Cortex of kidney (tissue), 1 donor: Measurements from ENCODE around the gene KMT2B.

Source experiments
- DNase-seq: peaks from one replicate; lab custom pipeline; 2025; lab: John Stamatoyannopoulos, UW

The KMT2B gene

DNA sequence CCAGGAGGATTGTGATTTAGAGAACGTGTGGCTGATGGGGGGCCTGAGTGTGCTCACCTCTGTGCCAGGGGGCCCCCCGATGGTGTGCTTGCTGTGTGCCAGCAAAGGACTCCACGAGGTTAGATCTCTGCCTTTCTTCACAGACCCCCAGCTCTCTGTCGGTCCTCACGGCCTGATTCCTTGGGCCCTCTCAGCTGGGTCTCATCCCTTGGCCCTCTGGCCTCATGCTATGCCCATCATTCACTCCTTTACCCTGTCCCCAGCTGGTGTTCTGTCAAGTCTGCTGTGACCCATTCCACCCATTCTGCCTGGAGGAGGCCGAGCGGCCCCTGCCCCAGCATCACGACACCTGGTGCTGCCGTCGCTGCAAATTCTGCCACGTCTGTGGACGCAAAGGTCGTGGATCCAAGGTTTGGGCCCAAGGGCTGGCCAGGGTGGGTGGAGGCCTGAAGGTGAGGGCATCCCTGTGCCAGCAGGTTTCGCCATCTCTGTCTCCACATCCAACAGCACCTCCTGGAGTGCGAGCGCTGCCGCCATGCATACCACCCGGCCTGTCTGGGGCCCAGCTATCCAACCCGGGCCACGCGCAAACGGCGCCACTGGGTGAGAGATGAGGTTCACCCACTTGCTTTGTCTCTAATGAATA is 7.5 kb downstream of the KMT2B start:
- no peak for DNase-seq

DNA sequence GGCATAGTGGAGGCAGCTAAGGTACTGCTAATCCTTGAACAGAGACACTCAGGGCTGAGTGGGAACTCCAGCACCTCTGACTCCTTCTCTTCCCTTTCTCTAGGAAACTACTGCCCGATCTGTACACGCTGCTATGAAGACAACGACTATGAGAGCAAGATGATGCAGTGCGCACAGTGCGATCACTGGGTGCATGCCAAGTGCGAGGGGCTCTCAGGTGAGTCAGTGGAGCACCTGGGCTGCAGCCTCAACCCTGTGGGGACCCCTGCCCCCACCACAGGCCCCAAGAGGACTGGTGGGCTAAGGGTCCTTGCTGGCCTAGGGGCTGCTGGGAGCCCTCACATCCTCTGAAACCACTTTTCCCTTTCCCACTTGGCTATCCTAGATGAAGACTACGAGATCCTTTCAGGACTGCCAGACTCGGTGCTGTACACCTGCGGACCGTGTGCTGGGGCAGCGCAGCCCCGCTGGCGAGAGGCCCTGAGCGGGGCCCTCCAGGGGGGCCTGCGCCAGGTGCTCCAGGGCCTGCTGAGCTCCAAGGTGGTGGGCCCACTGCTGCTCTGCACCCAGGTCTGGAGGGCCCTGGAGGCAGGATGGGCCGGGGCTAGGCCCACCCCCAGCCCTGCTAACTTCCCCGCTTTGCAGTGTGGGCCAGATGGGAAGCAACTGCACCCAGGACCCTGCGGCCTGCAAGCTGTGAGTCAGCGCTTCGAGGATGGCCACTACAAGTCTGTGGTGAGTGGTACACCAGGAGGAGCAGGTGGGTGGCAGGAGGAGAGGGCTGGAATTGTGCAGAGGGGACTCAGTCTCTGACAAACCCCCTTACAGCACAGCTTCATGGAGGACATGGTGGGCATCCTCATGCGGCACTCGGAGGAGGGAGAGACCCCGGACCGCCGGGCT is 9.5 kb downstream of the KMT2B start:
- DNase-seq = no peak

DNA sequence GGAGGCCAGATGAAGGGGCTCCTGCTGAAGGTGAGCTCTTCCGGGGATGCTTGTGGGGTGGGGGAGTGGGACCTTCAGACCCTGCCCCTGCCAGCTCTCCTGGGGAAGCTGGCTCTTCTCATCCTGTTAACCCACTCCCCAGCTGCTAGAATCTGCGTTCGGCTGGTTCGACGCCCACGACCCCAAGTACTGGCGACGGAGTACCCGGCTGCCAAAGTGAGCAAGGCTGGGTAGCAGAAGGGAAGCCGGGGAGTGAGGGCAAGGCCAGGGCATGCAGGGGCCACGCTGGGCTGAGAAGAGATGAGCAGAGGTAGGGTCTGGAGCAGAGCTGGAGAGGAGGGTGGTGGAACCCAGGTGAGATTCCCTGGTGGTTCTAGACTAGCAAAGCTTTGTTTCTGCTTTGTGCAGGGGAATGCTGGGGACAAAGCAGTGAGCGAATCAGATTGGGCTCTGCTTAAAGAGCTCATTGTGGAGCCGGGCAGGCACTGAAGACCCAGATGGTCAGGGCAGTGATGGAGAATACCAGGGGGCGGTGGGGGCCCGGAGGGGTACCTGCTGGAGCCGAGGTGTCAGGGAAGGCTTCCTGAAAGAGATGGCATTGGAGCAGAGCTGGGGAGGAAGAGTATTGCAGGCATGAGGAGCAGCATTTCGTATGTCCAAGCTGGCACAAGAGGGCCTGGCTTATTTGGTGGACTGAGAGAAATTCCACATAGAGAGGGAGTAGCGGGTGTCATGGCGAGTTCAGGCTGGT is 10.3 kb downstream of the KMT2B start:
- DNase-seq = no peak

DNA sequence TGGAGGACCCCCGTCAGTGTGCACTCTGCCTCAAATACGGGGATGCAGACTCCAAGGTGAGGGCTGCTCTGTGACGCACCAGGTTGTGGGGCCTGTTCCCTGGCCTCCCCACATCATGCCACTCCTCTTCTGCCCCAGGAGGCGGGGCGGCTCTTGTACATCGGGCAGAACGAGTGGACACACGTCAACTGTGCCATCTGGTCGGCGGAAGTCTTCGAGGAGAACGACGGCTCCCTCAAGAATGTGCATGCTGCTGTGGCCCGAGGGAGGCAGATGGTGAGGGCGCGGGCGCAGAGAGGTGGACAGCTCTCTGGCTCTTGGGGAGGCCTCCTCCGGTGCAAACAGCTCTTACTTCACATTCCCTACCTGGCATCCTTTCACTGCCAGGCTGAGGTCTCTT is 11.2 kb downstream of the KMT2B start:
- DNase-seq = no peak

DNA sequence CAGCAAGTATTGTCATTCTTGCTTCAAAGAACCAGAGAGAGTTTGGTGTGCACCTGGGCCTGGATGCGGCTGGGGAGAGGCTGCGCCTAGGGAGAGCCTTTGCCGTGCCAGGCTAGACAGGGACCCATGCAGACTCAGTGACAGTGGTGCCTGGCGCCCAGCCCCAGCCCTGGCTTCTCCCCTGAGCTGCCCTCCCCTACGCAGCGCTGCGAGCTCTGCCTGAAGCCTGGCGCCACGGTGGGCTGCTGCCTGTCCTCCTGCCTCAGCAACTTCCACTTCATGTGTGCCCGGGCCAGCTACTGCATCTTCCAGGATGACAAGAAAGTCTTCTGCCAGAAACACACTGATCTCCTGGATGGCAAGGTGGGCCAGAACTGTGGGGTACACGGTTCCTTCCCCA is 12.0 kb downstream of the KMT2B start:
- DNase-seq = no peak

DNA sequence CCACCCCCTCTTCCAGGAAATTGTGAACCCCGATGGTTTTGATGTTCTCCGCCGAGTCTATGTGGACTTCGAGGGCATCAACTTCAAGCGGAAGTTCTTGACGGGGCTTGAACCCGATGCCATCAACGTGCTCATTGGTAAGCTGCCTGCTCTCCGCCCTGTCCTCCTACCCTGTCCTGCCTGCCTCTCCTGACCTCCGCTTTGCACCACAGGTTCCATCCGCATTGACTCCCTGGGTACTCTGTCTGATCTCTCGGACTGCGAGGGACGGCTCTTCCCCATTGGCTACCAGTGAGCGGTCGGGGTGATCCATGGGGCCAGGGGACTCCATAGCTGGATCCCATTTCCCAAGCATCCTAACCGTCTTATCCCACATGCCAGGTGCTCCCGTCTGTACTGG is 12.5 kb downstream of the KMT2B start:
- DNase-seq = no peak

DNA sequence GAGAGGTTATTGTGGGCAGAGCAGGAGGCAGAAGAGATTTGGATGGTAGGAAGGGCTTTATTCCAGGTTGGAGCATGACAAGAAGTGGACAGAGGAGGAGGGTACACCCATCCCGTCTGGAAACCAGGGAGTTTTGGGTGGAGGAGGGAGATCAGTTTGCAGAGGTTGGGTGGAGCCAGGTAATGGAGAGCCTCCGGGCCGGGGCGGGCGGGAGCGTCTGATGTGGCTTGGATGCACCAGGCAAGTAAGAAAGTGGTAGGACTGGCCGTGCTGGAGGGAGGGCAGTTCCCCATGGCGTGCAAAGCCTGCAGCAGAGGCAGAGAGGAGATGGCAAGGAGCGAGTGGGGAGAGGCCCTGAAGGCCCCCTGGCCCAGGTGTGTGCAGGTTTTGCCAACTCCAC is 13.6 kb downstream of the KMT2B start:
- no peak for DNase-seq

DNA sequence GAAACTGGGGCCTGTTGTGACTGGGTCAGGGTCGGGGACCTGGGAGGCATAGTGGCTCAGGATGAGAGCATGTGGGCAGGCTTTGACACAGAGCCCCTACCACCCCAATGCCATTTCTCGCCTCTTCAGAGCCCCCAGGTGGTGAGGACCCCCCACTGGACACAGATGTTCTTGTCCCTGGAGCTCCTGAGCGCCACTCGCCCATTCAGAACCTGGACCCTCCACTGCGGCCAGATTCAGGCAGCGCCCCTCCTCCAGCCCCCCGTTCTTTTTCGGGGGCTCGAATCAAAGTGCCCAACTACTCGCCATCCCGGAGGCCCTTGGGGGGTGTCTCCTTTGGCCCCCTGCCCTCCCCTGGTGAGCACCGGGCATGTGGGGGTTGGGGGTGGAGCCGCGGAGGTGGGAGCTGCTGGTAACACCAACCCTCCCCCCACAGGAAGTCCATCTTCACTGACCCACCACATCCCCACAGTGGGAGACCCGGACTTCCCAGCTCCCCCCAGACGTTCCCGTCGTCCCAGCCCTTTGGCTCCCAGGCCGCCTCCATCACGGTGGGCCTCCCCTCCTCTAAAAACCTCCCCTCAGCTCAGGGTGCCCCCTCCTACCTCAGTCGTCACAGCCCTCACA is 14.1 kb downstream of the KMT2B start:
- DNase-seq = no peak

DNA sequence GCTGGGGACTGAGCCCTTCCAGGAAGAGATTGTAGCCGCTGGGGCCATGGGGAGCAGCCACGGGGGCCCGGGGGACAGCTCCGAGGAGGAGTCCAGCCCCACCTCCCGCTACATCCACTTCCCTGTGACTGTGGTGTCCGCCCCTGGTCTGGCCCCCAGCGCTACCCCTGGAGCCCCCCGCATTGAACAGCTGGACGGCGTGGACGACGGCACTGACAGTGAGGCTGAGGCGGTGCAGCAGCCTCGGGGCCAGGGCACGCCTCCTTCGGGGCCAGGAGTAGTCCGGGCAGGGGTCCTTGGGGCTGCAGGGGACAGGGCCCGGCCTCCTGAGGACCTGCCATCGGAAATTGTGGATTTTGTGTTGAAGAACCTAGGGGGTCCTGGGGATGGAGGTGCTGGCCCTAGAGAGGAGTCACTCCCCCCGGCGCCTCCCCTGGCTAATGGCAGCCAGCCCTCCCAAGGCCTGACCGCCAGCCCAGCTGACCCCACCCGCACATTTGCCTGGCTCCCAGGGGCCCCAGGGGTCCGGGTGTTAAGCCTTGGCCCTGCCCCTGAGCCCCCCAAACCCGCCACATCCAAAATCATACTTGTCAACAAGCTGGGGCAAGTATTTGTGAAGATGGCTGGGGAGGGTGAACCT is 14.9 kb downstream of the KMT2B start:
- no peak for DNase-seq

DNA sequence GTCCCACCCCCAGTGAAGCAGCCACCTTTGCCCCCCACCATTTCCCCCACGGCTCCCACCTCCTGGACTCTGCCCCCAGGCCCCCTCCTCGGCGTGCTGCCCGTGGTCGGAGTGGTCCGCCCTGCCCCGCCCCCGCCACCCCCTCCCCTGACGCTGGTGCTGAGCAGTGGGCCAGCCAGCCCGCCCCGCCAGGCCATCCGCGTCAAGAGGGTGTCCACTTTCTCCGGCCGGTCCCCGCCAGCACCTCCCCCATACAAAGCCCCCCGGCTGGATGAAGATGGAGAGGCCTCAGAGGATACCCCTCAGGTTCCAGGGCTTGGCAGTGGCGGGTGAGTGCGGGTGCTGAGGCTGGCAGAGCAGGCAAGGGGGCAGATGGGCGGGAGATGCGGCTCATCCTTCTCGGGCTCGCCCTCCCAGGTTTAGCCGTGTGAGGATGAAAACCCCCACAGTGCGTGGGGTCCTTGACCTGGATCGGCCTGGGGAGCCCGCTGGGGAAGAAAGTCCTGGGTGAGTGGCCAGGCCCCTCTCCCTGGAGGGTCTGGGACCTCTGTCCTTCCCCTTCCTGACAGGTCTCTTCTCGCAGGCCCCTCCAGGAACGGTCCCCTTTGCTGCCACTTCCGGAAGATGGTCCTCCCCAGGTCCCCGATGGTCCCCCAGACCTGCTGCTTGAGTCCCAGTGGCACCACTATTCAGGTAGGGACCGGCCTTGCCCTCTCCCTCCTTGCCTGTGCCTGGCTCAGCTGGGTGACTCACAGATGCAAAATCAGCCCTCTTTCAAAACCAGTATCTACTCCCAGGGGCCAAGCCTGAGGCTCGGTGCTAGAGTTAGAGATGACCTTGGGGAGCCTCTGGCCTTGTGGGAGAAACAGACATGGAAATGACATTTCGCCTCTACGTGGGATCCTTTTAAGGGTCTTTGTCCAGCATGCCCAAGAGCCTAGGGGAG is 15.7 kb downstream of the KMT2B start:
- no peak for DNase-seq

DNA sequence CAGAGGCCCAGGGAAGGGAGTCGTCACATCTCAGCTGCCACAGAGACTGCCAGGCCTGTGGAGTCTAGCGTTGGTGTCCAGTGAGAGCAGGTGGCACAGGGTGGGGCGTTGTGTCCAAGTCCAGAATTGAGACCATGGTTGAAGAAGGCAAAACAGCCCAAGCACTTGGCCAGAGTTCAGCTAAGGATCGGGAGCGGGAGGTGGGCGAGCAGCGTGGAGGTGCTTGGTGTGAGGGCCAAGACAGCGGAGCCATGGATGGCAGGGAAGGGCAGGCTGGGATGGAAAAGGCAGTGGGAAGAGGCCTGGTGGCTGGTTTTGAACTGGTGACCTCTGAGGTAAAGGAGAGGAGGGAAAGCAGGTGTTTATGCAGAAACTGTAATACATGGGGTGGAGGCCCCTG is 16.5 kb downstream of the KMT2B start:
- no peak for DNase-seq

DNA sequence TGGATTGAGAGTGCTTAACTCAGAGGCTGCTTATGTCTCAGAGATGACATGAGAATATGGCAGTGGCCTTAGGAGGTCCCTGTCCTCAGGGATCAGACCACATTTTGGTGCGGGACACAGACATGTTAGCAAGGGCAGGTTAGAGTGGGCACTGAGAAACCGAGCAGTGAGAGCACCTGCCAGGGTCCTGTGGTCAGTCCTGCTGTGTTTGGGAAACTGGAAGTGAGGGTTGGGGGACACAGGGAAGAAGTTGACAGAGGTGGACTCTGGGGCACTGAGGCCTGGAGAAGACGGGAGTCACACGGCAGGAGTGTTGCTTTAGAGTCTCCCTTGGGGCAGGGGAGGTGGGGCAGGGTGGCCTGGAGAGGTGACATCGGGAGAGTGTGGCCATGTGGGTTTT is 17.1 kb downstream of the KMT2B start:
- DNase-seq = no peak

DNA sequence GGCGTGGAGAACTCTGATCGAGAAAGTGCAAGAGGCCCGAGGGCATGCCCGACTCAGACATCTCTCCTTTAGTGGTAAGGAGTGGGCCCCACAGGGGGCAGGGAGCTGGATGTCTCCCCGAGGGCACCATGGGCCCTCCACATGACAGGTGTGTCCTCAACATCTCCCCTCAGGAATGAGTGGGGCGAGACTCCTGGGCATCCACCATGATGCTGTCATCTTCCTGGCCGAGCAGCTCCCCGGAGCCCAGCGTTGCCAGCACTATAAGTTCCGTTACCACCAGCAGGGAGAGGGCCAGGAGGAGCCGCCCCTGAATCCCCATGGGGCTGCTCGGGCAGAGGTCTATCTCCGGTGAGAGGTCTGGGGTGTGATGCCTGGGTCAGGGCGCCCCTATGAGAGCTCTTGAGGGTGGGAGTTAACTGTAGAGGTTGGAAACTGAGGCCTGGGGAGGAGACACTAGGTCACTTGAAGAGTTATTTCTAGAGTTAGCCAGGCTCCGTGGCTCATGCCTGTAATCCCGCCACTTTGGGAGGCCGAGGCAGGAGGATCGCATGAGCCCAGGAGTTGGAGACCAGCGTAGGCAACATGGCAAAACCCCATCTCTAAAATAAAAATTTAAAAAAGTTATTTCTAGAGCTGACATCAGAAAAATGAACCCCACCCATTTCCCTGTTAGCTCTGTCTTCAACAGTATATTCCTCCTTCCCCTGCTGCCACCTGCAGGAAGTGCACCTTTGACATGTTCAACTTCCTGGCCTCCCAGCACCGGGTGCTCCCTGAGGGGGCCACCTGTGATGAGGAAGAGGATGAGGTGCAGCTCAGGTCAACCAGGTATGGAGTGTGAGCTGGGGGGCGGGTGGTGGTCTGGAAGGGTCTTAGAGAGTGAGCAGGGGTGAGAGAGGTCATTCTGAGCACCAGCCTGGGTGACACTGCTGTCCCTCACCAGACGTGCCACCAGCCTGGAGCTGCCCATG is 19.4 kb downstream of the KMT2B start:
- no peak for DNase-seq

DNA sequence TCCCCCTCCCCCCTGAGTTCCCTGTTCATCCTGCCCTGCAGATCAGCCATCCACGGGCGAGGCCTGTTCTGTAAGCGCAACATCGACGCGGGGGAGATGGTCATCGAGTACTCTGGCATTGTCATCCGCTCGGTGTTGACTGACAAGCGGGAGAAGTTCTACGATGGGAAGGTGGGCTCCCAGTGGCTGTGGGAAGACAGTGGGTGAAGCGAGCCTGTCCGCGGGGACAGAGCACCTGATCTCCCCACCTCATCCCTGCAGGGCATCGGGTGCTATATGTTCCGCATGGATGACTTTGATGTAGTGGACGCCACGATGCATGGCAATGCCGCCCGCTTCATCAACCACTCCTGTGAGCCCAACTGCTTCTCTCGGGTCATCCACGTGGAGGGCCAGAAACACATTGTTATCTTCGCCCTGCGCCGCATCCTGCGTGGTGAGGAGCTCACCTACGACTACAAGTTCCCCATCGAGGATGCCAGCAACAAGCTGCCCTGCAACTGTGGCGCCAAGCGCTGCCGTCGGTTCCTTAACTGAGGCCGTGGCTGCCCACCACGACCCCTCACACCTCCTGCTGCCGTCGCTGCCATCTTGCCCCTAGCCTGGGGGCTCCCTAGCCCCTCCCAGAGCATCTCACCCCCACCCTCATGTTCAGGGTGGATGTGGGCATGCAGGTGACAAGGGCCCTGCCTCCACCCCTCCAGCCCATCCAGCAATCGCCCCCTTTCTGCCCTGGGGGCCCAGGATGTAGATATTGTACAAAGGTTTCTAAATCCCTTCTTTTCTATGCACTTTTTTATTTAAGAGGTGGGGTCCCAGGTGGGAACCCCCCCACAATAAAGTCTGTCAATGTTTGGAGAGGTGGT is 20.5 kb downstream of the KMT2B start:
- DNase-seq = no peak

DNA sequence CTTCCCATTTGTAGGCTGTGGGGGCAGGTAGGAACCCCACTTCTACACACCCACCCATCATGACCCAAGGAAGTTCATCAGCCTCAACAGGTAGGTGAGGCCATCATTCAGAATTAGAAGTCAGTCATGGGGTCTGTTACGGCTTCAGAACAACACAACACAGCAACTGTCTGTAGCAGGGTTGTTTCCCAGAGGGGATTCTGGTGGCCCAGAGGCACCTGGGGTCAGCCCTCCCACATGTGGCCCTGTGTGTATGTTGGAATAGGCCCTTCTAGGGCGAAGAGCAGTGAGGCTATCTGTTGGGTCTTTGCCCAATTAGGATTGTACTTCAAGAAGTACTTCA is 21.1 kb downstream of the KMT2B start:
- no peak for DNase-seq

DNA sequence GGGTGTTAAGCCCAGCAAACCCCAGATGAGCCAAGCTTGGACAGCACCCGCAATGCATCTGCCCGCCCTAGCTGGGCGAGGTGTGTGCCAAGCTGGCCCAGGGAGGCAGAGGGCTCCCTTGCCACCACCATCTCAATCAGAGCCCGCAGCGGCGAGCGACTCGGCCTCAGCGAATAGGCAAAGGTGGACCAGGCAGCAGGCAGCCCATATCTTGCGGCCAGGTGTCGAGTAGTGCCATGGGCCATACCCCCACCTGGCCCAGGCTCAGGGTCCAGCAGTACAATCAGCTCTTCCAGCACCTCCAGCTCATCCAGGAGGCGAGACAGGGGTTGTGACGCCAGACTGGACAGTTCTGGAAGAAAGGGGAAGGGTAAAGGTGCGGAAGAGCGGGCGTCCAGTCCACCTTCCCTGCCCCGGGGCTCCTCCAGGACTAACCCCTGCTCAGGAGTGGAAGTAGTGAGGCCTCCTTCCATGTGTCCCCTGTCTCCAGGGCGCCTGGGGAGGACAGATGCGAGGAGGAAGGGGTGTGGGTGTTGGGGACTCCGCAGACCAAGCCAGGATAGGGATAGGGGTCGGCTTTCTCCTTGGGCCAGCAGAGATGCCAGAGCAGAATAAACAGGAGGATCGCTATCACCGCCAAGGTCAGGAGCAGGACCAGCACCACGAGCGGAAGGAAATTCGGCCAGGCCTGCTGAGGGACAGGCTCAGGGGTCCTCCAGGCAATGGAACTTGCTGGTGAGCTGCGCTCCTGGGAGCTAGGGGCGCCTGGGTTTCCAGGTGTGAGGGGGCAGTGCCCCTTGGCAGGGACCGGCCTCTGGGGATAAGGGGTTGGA is 21.7 kb downstream of the KMT2B start:
- DNase-seq = no peak

DNA sequence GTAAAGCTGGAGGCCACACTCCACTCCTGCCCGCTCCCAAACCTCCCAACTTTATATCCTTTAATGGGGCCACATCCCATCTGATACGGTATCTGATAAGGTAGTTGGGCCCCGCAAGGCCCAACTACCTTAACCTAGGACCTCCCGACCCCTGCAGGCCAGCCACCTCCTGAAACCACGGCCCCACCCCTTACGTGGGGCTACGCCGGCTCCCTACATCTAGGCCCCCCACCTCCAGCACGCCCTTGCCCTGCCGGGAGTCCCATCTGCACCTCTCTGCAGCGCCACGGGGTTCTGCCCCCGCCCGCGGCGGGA is 22.3 kb downstream of the KMT2B start:
- no peak for DNase-seq
